ENCODE results near the gene HMGN5.

DNA sequence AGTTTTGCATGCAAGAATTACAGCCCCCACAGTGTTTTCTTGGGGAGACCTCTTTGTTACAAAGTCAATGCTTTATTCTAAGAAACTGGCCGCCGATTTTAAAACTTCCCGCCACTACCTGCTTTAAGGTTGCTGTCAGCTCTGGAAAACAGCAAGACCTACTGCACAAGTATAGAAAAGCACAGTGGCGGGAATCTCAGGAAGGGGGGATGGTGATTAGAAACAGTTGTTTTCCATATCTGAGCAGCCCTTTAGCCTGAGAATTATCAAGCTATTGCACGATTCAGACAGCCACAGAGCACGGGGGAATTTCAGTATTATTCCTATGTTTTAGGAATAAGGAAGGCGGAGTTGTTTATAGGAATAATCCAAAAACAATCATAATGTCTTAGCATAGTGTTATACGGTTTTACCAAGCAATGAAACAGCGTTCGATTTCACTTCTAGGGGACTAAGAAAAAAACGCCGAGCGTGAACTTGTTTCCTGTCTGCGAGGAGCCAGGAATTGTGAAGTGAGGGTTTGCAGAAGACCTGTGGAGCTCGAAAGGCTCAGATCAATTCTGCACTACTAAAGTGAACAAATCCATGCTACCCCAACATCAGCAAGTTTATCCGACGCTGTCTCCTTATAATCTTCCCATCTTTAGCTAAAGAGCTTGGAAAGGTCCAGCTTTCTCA, 81.3 kb downstream of the HMGN5 start:
- TF ChIP-seq, protein P1, sequence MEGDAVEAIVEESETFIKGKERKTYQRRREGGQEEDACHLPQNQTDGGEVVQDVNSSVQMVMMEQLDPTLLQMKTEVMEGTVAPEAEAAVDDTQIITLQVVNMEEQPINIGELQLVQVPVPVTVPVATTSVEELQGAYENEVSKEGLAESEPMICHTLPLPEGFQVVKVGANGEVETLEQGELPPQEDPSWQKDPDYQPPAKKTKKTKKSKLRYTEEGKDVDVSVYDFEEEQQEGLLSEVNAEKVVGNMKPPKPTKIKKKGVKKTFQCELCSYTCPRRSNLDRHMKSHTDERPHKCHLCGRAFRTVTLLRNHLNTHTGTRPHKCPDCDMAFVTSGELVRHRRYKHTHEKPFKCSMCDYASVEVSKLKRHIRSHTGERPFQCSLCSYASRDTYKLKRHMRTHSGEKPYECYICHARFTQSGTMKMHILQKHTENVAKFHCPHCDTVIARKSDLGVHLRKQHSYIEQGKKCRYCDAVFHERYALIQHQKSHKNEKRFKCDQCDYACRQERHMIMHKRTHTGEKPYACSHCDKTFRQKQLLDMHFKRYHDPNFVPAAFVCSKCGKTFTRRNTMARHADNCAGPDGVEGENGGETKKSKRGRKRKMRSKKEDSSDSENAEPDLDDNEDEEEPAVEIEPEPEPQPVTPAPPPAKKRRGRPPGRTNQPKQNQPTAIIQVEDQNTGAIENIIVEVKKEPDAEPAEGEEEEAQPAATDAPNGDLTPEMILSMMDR (IDR thresholded peaks at IDR 0.05; ENCODE audit: low read depth, low read length): no peak
- TF ChIP-seq POLR2A (IDR thresholded peaks at IDR 0.05; ENCODE audit: extremely low read depth, insufficient read length) (no peak), MAX (IDR thresholded peaks at IDR 0.05; ENCODE audit: low read depth, low read length) (no peak), MYC (IDR thresholded peaks at IDR 0.05; ENCODE audit: low read depth, low read length) (no peak)
